Adrenal gland (tissue), 5 donors: ENCODE results near the gene CDHR2.

ENCODE experiments used
- POLR2A ChIP-seq, 2 donors: fragments of 450-650 bp; IDR thresholded peaks; one replicate each; pipeline ENCODE4 v1.6.1; 2017; ENCODE audit warnings: antibody characterized with exemption in 2 of 2, mild to moderate bottlenecking in 2 of 2, moderate library complexity in 1 of 2
- TF ChIP-seq, protein P1 (sequence below), 6 experiments: fragments of 450-650 bp in 4 of 6; fragments of 200-600 bp in 2 of 6; sonication (generic) in 1 of 6; IDR thresholded peaks; 1 replicate in 5 of 6; 2 replicates in 1 of 6; pipeline versions ENCODE4 v1.5.1 to v1.8.0; 2016 to 2021; ENCODE audit warnings: antibody characterized with exemption in 6 of 6, mild to moderate bottlenecking in 2 of 6, moderate library complexity in 1 of 6
- donor health status: DM: no; HTN: no; CAD: no.

DNA sequence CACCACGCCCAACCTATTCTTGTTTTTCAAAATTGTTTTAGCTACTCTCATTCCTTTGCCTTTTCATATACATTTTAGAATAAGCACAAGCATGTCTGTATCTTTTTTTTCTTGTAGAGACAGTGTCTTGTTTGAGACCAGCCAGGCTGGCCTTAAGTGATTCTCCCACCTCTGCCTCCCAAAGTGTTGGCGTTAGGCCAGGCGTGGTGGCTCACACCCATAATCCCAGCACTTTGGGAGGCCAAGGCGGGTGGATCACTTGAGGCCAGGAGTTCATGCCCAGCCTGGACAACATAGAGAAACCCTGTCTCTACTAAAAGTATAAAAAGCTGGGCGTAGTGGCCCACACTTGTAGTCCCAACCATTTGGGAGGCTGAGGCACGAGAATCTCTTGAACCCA, 25.0 kb upstream of the CDHR2 start:
- no peak for TF ChIP-seq POLR2A (IDR thresholded peaks at IDR 0.05)
- TF ChIP-seq, protein P1, sequence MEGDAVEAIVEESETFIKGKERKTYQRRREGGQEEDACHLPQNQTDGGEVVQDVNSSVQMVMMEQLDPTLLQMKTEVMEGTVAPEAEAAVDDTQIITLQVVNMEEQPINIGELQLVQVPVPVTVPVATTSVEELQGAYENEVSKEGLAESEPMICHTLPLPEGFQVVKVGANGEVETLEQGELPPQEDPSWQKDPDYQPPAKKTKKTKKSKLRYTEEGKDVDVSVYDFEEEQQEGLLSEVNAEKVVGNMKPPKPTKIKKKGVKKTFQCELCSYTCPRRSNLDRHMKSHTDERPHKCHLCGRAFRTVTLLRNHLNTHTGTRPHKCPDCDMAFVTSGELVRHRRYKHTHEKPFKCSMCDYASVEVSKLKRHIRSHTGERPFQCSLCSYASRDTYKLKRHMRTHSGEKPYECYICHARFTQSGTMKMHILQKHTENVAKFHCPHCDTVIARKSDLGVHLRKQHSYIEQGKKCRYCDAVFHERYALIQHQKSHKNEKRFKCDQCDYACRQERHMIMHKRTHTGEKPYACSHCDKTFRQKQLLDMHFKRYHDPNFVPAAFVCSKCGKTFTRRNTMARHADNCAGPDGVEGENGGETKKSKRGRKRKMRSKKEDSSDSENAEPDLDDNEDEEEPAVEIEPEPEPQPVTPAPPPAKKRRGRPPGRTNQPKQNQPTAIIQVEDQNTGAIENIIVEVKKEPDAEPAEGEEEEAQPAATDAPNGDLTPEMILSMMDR (IDR thresholded peaks at IDR 0.05) = no peak
